Activated T-cell treated with anti-CD3 and anti-CD28 coated beads, Interleukin-2, amount 50 U/mL, for 4 hours (primary cell): Measurements from ENCODE around the gene C6orf163. TPM values are rescaled to one million over a fixed set of nuclear protein-coding genes. Genes with fewer than 3 reads are reported as not detected.
A peak's percentile ranks its signal among the peaks of the same experiment; 100 is the strongest.

Source experiments
- ATAC-seq, 2 donors: fragments of 200-7000 bp; cut with Tn5 transposase; one replicate each; pipeline ENCODE4 v1.10.0; 2021
- DNase-seq: peaks from one replicate; pipeline ENCODE4 v3.0.0-alpha.2; 2020
- H3K27me3 Mint-ChIP-seq: one replicate; pipeline ENCODE4 v1.8.0; 2021; ENCODE audit warnings: low read depth, mixed read lengths
- H3K36me3 Mint-ChIP-seq: one replicate; pipeline ENCODE4 v1.8.0; 2022; ENCODE audit warnings: mixed read lengths; ENCODE audit not compliant: insufficient read depth
- H3K4me1 Mint-ChIP-seq: one replicate; pipeline ENCODE4 v1.8.0; 2021; ENCODE audit warnings: low read depth, mixed read lengths
- H3K4me3 Mint-ChIP-seq: one replicate; pipeline ENCODE4 v1.8.0; 2021; ENCODE audit warnings: mild to moderate bottlenecking, moderate library complexity, mixed read lengths
- H3K9me3 Mint-ChIP-seq: one replicate; pipeline ENCODE4 v1.8.0; 2021; ENCODE audit warnings: mixed read lengths
- total RNA-seq, 3 donors: library from RNA; stranded (reverse); gene quantifications; one replicate each; pipeline ENCODE4 v1.2.1, GENCODE V29; 2021

The C6orf163 gene
- total RNA-seq, 3 donors from 2014 or later = 0.71 to 1.0 (median 0.76) TPM

DNA sequence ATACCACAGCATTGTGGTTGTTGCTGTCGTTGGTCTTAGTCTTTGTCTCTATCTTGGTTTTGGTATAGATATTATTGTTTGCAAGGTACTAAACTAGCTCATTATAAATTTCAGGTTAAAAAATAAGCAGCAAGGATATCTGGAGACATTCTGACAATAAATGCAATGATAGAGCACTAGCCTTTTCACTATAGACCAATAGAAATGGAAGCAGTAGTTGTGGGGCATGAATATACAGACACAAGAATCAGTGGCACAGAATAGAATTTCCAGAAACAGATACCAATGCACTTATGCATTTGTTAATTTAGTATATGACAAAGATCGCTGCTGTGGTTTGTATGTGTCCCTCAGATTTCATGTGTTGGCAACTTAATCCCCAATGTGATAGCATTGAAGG, 32.0 kb downstream of the C6orf163 start:
- no peak for ATAC-seq
- Mint-ChIP-seq H3K27me3 (no peaks in the 10 kb centered on the region), H3K36me3 (peaks cover 1% of the 10 kb centered on the region), H3K4me3 (no peak overlapping the region), H3K4me1 (no peaks in the 10 kb centered on the region), H3K9me3 (no peaks in the 10 kb centered on the region)
- DNase-seq = no peak

DNA sequence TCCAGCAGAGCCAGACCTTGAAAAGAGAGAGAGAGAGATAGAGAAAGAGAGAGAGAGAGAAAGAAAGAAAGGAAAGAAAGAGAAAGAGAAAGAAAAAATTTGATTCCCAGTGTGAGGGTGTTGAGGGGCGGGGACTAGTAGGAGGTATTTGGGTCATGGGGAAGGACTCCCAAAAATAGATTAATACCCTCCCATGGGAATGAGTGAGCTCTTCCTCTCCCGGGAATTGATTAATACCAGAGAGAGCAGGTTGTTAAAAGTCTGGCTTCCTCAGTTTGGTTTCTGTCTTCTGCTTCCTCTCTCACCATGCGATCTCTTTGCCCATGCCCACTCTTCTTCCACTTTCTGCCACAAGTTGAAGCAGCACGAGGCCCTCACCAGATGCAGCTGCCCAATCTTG, 34.3 kb downstream of the C6orf163 start:
- ATAC-seq = no peak
- Mint-ChIP-seq H3K4me3 (no peak overlapping the region), H3K4me1 (no peaks in the 10 kb centered on the region), H3K27me3 (no peaks in the 10 kb centered on the region), H3K36me3 (peaks cover 1% of the 10 kb centered on the region), H3K9me3 (no peaks in the 10 kb centered on the region)
- no peak for DNase-seq

DNA sequence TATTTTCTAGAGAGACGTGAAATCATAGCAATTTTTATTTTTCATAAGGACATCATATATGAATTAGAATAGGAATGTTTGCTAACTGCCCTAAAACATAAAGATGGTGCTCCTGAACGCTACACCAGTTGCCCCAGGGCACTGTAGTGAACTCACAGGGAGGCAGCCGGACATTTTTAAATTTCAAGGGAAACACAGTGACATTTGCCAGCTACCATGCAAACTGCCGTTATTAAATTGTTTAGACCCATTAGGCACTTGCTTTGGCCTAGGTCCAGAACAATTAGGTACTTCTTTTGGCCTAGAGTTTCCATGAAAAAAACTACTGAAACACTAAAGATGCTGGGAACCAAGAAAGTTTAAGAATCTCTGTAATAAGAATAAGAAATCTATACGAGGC, 38.2 kb downstream of the C6orf163 start:
- Mint-ChIP-seq H3K4me3 (no peak overlapping the region), H3K9me3 (no peaks in the 10 kb centered on the region), H3K27me3 (no peaks in the 10 kb centered on the region), H3K4me1 (no peaks in the 10 kb centered on the region), H3K36me3 (no peaks in the 10 kb centered on the region)
- ATAC-seq (no peak), DNase-seq (no peak)

DNA sequence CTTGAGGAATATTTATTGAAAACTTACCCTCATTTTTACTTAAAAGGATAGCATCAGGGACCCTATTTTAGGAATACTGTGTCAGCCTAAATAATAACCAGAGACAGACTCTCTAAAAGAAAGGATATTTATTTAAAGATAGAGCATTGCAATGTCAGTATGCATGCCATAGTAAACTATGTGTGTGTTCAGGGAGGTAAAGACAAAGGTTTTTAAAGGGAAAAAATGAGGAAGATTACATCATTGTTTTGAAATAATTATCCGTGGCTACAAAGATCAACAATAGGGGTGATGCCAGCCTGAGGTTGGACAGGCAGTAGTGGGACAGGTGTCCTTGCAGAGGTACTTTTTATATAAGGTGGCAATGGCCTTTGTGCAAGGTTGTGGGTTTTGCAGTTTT, 39.4 kb downstream of the C6orf163 start:
- ATAC-seq (no peak), DNase-seq (no peak)
- H3K4me1 Mint-ChIP-seq = no peaks in the 10 kb centered on the region
- H3K9me3 Mint-ChIP-seq = no peaks in the 10 kb centered on the region
- no peaks in the 10 kb centered on the region for H3K27me3 Mint-ChIP-seq
- H3K4me3 Mint-ChIP-seq = no peak overlapping the region
- no peaks in the 10 kb centered on the region for H3K36me3 Mint-ChIP-seq

DNA sequence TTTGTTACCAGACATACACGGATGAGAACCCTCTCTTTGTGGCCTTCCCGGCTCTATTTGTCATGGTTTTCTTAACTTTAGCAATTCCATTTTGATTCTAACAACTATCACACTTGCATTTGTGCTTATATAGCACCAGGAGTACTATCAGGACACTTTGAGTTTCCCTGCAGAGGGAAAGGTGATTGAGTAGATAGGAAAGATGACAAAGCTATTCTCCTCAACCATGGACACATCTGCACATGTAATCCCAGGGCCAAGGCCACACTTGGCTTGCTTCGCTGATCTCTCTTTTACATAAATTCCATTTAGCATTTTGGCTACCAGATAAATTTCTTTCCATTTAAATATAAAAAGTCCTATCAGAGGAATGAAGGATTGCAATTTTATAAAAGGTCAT, 39.8 kb downstream of the C6orf163 start:
- no peak overlapping the region for H3K4me3 Mint-ChIP-seq
- DNase-seq = no peak
- no peak for ATAC-seq

DNA sequence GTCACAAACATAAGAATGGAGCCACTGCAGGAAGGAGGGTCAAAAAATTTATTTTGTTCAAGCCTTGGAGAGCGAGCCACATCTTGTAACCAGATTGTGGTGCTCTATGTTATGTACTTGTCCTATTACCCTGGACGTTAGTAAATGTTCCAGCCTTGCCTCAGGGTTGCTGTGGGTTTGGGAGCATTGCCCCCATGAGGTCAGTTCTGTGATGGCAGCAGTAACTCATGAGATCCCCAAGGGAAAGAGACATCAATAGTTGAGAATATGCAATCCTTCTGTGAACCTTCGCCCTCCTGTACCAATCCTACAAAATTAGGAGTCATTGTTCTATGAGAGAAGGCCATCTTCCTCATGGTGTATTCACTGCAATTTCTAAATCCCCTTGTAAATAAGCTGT, 46.7 kb downstream of the C6orf163 start:
- no peaks in the 10 kb centered on the region for H3K27me3 Mint-ChIP-seq
- H3K4me1 Mint-ChIP-seq = peaks cover 2% of the 10 kb centered on the region
- no peak overlapping the region for H3K4me3 Mint-ChIP-seq
- no peak for ATAC-seq
- H3K36me3 Mint-ChIP-seq = no peaks in the 10 kb centered on the region
- no peaks in the 10 kb centered on the region for H3K9me3 Mint-ChIP-seq
- DNase-seq = no peak

More for the DNA sequence above, 39.8 kb downstream of the C6orf163 start:
- Mint-ChIP-seq H3K9me3 (no peaks in the 10 kb centered on the region), H3K36me3 (no peaks in the 10 kb centered on the region), H3K4me1 (no peaks in the 10 kb centered on the region), H3K27me3 (no peaks in the 10 kb centered on the region)

DNA sequence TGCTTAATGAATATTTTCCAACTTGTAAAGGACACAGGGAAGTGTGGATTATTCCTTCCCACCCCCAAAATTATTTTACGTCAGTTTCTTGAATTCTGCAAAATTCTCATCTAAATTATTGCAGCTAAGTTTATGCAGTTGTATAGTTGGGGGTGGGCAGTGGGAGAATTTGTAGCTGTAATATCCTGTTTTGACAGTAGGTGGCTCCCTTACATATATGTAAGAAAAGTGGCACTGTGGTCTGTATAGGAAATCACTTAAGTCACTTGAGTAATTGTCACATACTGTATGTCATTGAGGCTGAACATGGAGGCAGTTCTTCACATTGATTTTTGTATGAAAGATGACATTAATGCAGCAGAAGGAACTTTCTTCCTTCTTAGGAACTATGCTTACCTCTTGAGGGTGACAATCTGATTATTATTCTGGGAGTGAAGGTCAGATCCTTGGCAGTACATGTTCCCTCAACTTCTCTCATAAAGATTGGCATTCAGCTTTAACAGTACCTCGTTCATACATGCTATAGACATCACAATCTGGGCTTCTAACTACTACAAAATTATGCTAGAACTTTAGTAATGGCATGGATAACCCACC, 48.5 kb downstream of the C6orf163 start:
- H3K9me3 Mint-ChIP-seq = no peaks in the 10 kb centered on the region
- peaks cover 2% of the 10 kb centered on the region for H3K36me3 Mint-ChIP-seq
- H3K4me1 Mint-ChIP-seq = peaks cover 2% of the 10 kb centered on the region
- peak; percentile 88 to 90 for ATAC-seq
- no peak overlapping the region for H3K4me3 Mint-ChIP-seq
- peak; percentile 11 for DNase-seq
- H3K27me3 Mint-ChIP-seq = no peaks in the 10 kb centered on the region

DNA sequence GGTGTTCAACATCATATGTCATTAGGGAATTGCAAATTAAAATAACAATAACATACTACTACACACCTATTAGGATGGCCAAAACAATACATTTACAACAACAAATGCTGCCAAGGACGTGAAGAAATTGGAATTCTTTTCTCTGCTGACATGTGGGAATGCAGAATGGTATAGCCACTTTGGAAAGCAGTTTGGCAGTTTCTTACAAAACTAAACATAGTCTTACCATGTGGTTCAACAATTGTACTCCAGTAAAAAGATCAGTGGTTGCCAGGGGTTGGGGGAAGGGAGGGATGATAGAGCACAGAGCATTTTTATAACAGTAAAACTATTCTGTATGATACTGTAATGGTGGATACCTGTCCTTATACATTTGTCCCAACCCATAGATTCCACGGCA, 50.8 kb downstream of the C6orf163 start:
- ATAC-seq = no peak
- Mint-ChIP-seq H3K27me3 (no peaks in the 10 kb centered on the region), H3K9me3 (no peaks in the 10 kb centered on the region), H3K4me1 (peaks cover 2% of the 10 kb centered on the region), H3K36me3 (peaks cover 2% of the 10 kb centered on the region), H3K4me3 (no peak overlapping the region)
- no peak for DNase-seq

DNA sequence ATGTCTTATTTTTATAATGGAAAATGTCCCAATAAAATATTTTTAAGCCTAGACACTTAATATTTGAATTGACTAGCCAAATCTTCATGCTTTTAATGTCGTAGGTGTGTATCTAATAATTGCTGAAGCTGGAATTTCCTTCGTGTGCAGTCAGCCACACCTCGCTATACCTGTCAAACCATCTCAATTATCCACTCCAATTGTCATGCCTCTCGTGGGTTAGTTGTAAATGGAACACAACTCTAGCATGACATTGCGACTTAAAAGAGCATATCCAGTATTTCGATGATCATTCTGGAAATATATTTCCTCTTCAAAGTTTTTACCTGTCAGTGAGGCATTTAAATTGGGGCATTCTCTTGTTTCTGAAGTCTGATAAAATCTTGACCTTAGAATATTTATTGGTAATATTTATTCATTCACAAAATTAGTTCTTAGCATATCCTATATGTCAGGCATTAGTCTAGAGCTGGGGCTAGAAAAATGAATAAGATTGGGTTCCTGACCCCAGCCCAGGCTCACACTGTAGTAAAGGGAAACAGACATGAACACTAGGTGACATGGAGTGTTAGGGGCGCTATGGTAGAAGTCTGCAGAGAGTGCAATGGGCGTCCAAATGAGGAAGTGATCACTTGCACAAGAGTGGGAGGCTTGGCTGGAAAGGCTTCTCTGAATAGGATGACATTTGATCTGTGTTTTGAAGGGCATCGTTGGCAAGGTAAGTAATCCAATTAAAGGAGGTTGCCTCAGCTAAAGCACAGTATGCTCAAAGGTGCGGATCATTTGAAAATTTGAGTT, 52.2 kb downstream of the C6orf163 start:
- DNase-seq (no peak), ATAC-seq (no peak)
- H3K27me3 Mint-ChIP-seq = no peaks in the 10 kb centered on the region
- H3K4me3 Mint-ChIP-seq = no peak overlapping the region
- no peaks in the 10 kb centered on the region for H3K9me3 Mint-ChIP-seq
- peaks cover 2% of the 10 kb centered on the region for H3K36me3 Mint-ChIP-seq
- H3K4me1 Mint-ChIP-seq = peaks cover 2% of the 10 kb centered on the region

DNA sequence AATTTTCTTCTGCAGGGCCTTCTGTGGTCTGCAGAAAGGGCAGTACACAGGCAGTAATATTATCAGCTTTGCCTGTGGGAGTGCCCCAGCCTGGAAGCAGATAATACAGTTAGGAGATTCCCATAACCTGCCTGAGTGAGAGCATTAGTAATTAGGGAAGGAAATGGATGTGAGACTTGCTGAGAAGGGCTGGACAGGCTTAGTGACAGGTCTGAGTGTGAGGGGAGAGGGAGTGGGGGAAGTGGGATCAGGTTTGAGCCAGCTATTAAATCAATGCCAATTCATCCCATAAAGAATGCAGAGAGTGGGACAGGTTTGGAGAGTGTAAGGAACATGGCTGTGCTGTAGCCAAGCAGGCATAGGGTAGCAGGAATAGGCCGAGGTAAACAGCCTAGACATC, 53.0 kb downstream of the C6orf163 start:
- no peaks in the 10 kb centered on the region for H3K9me3 Mint-ChIP-seq
- no peak for DNase-seq
- H3K27me3 Mint-ChIP-seq = no peaks in the 10 kb centered on the region
- ATAC-seq = no peak
- peaks cover 2% of the 10 kb centered on the region for H3K4me1 Mint-ChIP-seq
- H3K36me3 Mint-ChIP-seq = peaks cover 2% of the 10 kb centered on the region
- no peak overlapping the region for H3K4me3 Mint-ChIP-seq

DNA sequence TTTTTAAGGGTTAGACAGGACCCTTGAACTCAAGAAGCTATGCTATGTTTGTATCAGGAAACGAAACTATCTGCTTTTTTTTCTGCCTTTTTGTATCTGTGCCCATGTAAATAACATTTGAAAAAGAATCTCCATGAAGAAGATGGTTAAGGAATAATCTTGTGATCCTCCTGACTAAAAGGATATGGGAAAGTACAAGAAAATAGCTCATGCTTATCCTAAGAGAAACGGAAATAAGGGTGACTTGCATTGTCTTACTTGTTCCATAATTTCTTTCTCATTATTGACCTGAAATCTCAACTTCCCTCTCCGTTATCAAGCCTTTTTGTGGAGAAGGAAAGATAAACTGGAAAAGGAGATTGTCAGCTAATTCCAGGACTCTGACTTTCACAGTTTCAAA, 57.2 kb downstream of the C6orf163 start:
- Mint-ChIP-seq H3K9me3 (no peaks in the 10 kb centered on the region), H3K27me3 (peaks cover 2% of the 10 kb centered on the region), H3K4me3 (no peak overlapping the region), H3K36me3 (peaks cover 2% of the 10 kb centered on the region), H3K4me1 (no peaks in the 10 kb centered on the region)
- DNase-seq (no peak), ATAC-seq (no peak)

DNA sequence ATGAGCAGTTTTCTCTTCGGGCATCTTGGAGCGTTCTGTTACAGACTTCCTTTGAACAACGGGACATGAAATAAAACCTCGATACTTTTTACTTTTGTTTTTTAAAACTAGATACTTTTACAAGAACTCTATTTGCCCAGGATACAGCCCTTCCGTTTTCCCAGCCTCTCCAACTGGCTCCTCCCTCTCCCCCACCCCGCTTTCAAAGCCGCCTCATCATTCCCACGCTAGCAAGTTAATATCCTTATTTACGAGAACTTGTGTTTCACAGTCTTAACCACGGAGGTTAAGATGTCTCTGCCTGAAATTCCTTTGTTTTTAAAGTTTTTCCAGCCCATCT, 62.9 kb downstream of the C6orf163 start:
- no peak for DNase-seq
- H3K27me3 Mint-ChIP-seq = peaks cover 10% of the 10 kb centered on the region

DNA sequence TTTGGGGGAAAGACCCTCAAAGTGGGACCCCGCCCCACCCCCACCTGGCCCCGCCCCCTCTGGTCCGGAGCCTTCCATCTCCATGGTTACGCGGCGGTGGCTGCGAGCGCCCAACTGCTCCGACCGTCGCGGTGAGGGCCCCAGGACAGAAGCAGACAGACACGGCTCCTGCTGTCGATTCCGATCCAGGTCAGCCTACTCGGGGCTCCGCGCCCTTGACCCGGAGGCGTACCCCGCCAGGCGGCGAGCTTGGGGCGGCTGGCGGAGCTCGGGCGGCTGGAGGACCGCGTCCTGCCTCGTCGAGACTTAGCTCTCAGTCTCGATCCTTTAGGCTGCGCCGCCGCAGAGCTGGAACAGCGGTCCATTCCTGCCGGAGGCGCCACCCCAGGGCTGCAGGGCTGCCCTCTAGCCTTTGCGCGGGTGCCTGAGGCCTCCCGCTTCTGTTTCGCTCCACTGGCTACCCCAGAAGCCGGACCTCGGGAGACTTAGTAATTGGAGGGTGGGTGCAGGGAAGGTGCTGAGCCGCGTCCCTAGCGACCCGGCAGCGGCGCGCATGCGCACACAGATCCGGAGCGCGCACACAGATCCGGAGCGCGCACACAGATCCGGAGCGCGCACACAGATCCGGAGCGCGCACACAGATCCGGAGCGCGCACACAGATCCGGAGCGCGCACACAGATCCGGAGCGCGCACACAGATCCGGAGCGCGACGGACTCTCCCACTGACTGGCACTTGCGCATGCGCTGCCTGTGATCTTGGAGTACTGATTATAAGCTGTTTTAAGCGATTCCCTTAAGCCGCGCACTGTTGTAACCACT, 63.5 kb downstream of the C6orf163 start, which contains the start of gene CFAP206:
TSS of gene CFAP206 (plus strand) at position 72 of the 820 bp plus-strand sequence. CDS start 1,868 bp downstream, outside the sequence.
- H3K4me1 Mint-ChIP-seq = peaks cover 3% of the 10 kb centered on the region
- no peaks in the 10 kb centered on the region for H3K36me3 Mint-ChIP-seq
- H3K4me3 Mint-ChIP-seq = peak within 1 kb of the TSS; percentile 86
- peak; percentile 86 to 88 for ATAC-seq
- H3K27me3 Mint-ChIP-seq = peaks cover 13% of the 10 kb centered on the region
- no peaks in the 10 kb centered on the region for H3K9me3 Mint-ChIP-seq
- peak; percentile 72 for DNase-seq

More for the DNA sequence above, 62.9 kb downstream of the C6orf163 start:
- Mint-ChIP-seq H3K9me3 (no peaks in the 10 kb centered on the region), H3K4me1 (peaks cover 3% of the 10 kb centered on the region), H3K36me3 (no peaks in the 10 kb centered on the region), H3K4me3 (peak overlapping the region; percentile 86)
- ATAC-seq = peak; percentile 9 to 13

DNA sequence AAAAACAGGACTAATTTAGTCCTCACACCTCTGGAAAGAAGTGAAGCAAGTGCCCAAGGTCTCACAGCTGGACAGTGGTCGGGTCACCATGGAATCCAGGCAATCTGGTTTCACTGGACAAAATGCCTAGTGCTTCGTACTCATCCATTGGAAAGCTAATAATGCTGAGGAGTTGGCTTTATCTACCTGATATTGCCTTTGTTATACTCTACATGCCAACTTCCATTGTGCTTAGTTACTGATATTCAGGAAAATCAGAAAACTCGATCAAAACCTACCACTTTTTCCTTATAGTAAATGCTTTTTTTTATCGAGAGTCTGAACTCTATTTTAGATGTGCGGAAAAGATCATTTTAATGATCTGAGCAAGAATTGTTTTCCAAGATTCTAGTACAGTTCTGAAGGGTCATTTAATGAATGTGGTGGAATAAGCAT, 64.1 kb downstream of the C6orf163 start:
- DNase-seq (no peak), ATAC-seq (no peak)
- H3K9me3 Mint-ChIP-seq = no peaks in the 10 kb centered on the region
- no peaks in the 10 kb centered on the region for H3K36me3 Mint-ChIP-seq
- H3K4me1 Mint-ChIP-seq = peaks cover 3% of the 10 kb centered on the region
- H3K27me3 Mint-ChIP-seq = peaks cover 16% of the 10 kb centered on the region
- H3K4me3 Mint-ChIP-seq = peak overlapping the region; percentile 86
